Measurements from ENCODE around the gene EFNB3. TPM values are rescaled to one million over a fixed set of nuclear protein-coding genes. Genes with fewer than 3 reads are reported as not detected.

The EFNB3 gene
- total RNA-seq, 2 experiments from 2014 or later = not detected

DNA sequence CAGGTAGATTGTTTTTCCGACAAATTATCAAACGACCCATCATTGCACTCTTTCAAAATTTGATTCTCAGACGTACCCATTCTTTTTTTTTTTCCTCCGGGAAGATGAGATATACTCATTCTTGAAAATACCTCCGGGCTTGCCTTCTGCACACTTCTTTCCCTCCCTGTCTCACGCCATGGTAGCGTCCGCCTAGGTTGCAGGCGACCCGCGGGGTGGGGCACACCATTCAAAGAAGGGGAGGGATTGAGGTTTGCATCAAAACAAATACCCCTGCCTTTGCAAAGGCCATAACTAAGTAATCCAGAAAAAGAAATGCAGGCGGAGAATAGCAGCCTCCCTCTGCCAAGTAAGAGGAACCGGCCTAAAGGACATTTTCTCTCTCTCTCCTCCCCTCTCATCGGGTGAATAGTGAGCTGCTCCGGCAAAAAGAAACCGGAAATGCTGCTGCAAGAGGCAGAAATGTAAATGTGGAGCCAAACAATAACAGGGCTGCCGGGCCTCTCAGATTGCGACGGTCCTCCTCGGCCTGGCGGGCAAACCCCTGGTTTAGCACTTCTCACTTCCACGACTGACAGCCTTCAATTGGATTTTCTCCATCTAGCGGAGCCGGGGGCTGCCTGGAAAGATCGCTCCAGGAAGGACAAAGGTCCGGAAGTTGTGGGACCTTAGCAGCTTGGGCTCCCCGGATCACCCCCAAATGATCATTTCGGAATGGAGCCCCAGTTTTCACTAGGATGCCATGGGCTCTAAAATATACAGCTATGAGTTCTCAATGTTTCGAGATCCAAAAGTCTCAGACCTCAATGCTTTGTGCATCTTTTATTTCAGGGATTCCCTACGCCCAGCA is 18.6 kb upstream of the EFNB3 start:
- no peaks in the 10 kb centered on the region for H3K9me3 Mint-ChIP-seq (ENCODE audit: low read depth)
- peaks cover 34% of the 10 kb centered on the region for H3K4me1 Mint-ChIP-seq
- peaks cover 30% of the 10 kb centered on the region for H3K36me3 Mint-ChIP-seq
- H3K4me3 Mint-ChIP-seq = peak overlapping the region; percentile 96
- peak; percentile 50 for ATAC-seq
- DNase-seq = peak; percentile 89
- H3K27me3 Mint-ChIP-seq = no peaks in the 10 kb centered on the region
- H3K27ac Mint-ChIP-seq = peak overlapping the region; percentile 97
- CTCF ChIA-PET = interaction anchor here (0.7 to 6.3 kb wide), 30 partner anchors 12 to 304 kb away, joined by 3 to 81 read pairs (median 6); partner anchors contain the start of genes ATP1B2, CD68, CNTROB and DNAH2

DNA sequence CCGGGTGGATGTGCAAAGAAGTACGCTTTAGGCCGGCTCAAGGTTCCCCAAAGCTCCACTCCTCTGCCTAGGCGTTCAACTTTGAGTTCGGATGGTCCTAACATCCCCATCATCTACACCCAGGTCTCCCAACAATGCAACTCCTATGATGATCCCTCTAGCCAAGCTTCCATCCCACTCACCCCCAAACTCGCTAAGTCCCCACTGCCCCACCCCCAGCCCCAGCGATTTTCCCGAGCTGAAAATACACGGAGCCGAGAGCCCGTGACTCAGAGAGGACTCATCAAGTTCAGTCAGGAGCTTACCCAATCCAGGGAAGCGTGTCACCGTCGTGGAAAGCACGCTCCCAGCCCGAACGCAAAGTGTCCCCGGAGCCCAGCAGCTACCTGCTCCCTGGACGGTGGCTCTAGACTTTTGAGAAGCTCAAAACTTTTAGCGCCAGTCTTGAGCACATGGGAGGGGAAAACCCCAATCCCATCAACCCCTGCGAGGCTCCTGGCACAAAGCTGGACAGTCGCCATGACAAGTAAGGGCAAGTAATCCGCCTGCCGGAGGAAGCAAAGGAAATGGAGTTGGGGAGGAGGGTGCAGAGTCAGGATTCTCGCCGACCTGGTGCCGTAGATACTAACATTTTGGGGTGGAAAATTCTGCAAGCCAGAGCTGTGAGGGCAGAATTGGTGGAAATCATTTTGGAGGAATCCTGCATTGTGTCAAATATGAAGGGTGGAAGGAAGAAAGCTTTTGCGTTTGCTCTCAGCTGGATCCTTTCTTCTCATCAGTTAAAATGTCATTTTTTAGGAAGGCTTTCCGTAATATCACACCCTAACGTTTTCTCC is 17.7 kb upstream of the EFNB3 start, which contains the start of gene TP53:
TP53 (minus strand) TSS at position 419 of the 836 bp plus-strand sequence. CDS start 10,896 bp downstream, outside the sequence.
- Mint-ChIP-seq H3K27ac (peak within 1 kb of the TSS; percentile 97), H3K27me3 (no peaks in the 10 kb centered on the region), H3K4me1 (peaks cover 34% of the 10 kb centered on the region), H3K36me3 (peaks cover 30% of the 10 kb centered on the region), H3K4me3 (peak within 1 kb of the TSS; percentile 96), H3K9me3 (ENCODE audit: low read depth) (no peaks in the 10 kb centered on the region)
- CTCF ChIA-PET = interaction anchor here (0.6 to 6.3 kb wide), 61 partner anchors 8 to 385 kb away, joined by 3 to 81 read pairs (median 4); partner anchors contain the start of genes ACAP1, ATP1B2, CD68 and CNTROB
- ATAC-seq = peak; percentile 61
- DNase-seq = peak; percentile 95

- Mint-ChIP-seq H3K4me3 (peak within 1 kb of the TSS; percentile 96), H3K9me3 (ENCODE audit: low read depth) (no peaks in the 10 kb centered on the region), H3K27me3 (no peaks in the 10 kb centered on the region), H3K27ac (peak within 1 kb of the TSS; percentile 97), H3K36me3 (peaks cover 30% of the 10 kb centered on the region), H3K4me1 (peaks cover 33% of the 10 kb centered on the region)
- DNase-seq (peak; percentile 98), ATAC-seq (peak; percentile 82)
- CTCF ChIA-PET = interaction anchor here (0.6 to 6.3 kb wide), 59 partner anchors 9 to 696 kb away, joined by 3 to 81 read pairs (median 4); partner anchors contain the start of genes ACAP1, ATP1B2, CNTROB and DNAH2
Measured at GRCh38 chr17:7687908-7688807, 16.8 kb upstream of the EFNB3 start, which contains the start of gene WRAP53. TSS of gene WRAP53 (plus strand) at chr17:7688477. CDS start at chr17:7688649, 172 bp downstream.

DNA sequence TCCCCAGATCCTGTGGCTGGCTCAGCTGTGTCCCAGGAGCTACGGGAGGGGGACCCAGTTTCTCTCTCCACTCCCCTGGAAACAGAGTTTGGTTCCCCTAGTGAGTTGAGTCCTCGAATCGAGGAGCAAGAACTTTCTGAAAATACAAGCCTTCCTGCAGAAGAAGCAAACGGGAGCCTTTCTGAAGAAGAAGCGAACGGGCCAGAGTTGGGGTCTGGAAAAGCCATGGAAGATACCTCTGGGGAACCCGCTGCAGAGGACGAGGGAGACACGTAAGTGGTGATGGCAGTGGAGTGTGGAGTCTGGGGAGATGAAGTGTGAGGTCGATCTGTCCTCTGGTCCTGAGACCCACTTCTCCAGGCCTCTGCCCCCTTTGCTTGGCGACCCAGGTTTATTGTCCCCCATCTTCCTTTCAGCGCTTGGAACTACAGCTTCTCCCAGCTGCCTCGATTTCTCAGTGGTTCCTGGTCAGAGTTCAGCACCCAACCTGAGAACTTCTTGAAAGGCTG is 16.1 kb upstream of the EFNB3 start:
- Mint-ChIP-seq H3K4me1 (peaks cover 34% of the 10 kb centered on the region), H3K27ac (peak overlapping the region; percentile 97), H3K27me3 (no peaks in the 10 kb centered on the region), H3K9me3 (ENCODE audit: low read depth) (no peaks in the 10 kb centered on the region), H3K36me3 (peaks cover 31% of the 10 kb centered on the region), H3K4me3 (peak overlapping the region; percentile 96)
- CTCF ChIA-PET = interaction anchor here (0.8 to 6.3 kb wide), 25 partner anchors 14 to 333 kb away, joined by 3 to 81 read pairs (median 5); partner anchors contain the start of genes EFNB3, FXR2, MPDU1 and PLSCR3
- ATAC-seq (no peak), DNase-seq (no peak)

DNA sequence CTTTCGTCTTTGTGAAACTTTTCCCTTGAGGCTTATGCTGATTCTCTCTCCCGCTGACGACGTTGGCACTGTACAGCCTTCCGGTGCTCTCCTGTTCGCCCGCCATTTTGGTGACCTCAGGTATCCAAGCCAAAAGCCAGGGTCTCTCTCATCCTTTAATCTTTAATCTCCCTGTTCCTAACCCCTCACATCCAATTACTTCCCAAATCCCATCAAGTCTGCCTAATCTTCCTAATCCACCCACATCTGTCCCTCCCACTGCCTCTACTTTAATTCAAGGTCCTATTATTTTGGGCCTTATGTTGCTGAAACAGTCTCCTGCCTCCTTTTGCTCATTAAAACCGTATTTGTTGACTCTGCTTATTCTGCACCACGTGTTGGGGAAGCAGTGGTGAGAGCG is 9.4 kb upstream of the EFNB3 start:
- peaks cover 6% of the 10 kb centered on the region for H3K4me1 Mint-ChIP-seq
- CTCF ChIA-PET = interaction anchor here (1.2 kb wide), 1 partner anchor 9 kb away, joined by 3 read pairs; the partner anchor contains the start of gene EFNB3
- ATAC-seq = no peak
- no peaks in the 10 kb centered on the region for H3K27me3 Mint-ChIP-seq
- no peaks in the 10 kb centered on the region for H3K9me3 Mint-ChIP-seq (ENCODE audit: low read depth)
- no peak for DNase-seq
- H3K4me3 Mint-ChIP-seq = no peak overlapping the region
- H3K27ac Mint-ChIP-seq = no peak overlapping the region
- peaks cover 29% of the 10 kb centered on the region for H3K36me3 Mint-ChIP-seq

DNA sequence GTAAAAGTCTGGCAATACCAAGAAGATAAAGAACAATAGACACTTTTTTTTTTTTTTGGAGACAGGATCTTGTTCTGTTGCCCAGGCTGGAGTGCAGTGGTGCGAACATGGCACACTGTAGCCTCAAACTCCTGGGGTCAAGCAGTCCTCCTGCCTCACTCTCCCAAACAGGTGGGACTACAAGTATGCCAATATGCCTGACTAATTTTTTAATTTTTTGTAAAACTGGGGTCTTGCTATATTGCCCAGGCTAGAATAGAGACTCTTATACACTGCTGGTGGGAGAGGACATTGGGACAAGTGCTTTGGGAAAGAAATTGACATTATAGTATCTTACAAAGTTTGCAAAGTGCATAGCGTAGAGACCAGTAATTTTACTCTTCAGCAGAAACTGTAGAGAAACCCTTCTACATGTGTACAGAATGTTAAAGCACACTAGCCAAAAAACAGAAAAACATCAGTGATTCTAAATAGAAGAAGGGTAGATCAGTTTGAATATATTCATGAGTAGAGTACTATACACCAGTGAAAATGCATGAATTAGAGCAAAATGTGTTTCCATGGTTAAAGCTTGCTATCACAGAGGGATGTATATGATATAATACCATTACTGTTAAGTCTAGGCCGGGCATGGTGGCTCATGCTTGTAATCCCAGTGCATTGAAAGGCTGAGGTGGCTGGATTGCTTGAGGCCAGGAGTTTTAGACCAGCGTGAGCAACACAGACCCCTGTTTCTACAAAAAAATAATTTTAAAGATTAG is 7.0 kb upstream of the EFNB3 start:
- Mint-ChIP-seq H3K9me3 (ENCODE audit: low read depth) (no peaks in the 10 kb centered on the region), H3K27me3 (no peaks in the 10 kb centered on the region), H3K4me3 (no peak overlapping the region), H3K4me1 (peaks cover 4% of the 10 kb centered on the region), H3K27ac (no peak overlapping the region), H3K36me3 (peaks cover 31% of the 10 kb centered on the region)
- CTCF ChIA-PET = no interaction called here
- ATAC-seq (no peak), DNase-seq (no peak)

DNA sequence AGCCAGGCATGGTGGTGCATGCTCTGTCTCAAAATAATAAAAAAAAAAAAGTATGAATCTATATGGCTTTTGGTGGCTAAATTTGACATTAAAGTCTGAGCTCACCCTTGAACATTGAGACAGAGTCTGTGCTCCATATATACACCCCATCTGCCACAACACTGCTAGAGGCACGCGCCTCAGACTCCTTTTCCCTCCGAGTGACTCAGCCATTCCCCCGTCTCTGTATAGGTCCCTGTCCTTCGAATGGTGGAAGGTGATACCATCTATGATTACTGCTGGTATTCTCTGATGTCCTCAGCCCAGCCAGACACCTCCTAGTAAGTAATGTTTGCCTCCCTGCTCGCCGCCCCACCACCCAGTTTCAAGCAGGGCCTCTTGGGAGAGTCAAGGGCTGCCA is 4.5 kb upstream of the EFNB3 start:
- no peak overlapping the region for H3K27ac Mint-ChIP-seq
- H3K9me3 Mint-ChIP-seq (ENCODE audit: low read depth) = no peaks in the 10 kb centered on the region
- CTCF ChIA-PET = no interaction called here
- no peak for ATAC-seq
- DNase-seq = no peak
- H3K4me3 Mint-ChIP-seq = no peak overlapping the region
- H3K36me3 Mint-ChIP-seq = peaks cover 21% of the 10 kb centered on the region
- H3K4me1 Mint-ChIP-seq = peaks cover 6% of the 10 kb centered on the region
- peaks cover 16% of the 10 kb centered on the region for H3K27me3 Mint-ChIP-seq

DNA sequence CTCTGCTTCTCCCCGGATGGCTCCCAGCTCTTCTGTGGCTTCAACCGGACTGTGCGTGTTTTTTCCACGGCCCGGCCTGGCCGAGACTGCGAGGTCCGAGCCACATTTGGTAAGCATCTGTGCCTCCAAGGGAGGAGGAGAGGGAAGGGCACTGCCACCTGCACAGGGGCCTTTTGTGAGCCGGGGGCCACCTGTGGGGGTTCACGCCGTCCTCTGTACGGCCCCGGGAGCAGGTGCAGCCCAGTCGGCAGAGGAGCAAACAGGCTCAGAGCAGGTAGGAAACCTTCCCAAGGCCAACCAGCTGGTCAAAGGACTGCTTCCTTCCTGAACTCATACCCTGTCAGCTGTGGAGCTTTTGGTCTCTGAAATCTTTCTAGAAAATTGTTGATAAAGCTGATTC is 3.3 kb upstream of the EFNB3 start:
- no peak overlapping the region for H3K27ac Mint-ChIP-seq
- CTCF ChIA-PET = no interaction called here
- peaks cover 13% of the 10 kb centered on the region for H3K36me3 Mint-ChIP-seq
- H3K4me3 Mint-ChIP-seq = no peak overlapping the region
- peaks cover 10% of the 10 kb centered on the region for H3K4me1 Mint-ChIP-seq
- no peaks in the 10 kb centered on the region for H3K9me3 Mint-ChIP-seq (ENCODE audit: low read depth)
- ATAC-seq (no peak), DNase-seq (no peak)
- peaks cover 28% of the 10 kb centered on the region for H3K27me3 Mint-ChIP-seq

DNA sequence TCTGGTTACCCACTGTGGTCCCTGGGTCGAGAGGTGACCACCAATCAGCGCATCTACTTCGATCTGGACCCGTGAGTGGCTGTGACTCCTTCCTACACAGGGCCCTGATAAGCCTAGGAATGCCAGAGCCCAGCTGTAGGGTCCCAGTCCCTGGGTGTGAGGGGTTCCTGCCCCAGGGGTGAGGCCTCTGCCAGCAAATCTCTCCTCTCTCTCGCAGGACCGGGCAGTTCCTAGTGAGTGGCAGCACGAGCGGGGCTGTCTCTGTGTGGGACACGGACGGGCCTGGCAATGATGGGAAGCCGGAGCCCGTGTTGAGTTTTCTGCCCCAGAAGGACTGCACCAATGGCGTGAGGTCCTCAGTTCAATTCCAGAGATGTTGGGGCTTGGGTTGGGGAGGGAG is 2.2 kb upstream of the EFNB3 start:
- Mint-ChIP-seq H3K36me3 (peaks cover 11% of the 10 kb centered on the region), H3K4me3 (no peak overlapping the region), H3K9me3 (ENCODE audit: low read depth) (no peaks in the 10 kb centered on the region), H3K4me1 (peaks cover 10% of the 10 kb centered on the region), H3K27ac (no peak overlapping the region), H3K27me3 (peaks cover 38% of the 10 kb centered on the region)
- no peak for DNase-seq
- no peak for ATAC-seq
- CTCF ChIA-PET = no interaction called here

DNA sequence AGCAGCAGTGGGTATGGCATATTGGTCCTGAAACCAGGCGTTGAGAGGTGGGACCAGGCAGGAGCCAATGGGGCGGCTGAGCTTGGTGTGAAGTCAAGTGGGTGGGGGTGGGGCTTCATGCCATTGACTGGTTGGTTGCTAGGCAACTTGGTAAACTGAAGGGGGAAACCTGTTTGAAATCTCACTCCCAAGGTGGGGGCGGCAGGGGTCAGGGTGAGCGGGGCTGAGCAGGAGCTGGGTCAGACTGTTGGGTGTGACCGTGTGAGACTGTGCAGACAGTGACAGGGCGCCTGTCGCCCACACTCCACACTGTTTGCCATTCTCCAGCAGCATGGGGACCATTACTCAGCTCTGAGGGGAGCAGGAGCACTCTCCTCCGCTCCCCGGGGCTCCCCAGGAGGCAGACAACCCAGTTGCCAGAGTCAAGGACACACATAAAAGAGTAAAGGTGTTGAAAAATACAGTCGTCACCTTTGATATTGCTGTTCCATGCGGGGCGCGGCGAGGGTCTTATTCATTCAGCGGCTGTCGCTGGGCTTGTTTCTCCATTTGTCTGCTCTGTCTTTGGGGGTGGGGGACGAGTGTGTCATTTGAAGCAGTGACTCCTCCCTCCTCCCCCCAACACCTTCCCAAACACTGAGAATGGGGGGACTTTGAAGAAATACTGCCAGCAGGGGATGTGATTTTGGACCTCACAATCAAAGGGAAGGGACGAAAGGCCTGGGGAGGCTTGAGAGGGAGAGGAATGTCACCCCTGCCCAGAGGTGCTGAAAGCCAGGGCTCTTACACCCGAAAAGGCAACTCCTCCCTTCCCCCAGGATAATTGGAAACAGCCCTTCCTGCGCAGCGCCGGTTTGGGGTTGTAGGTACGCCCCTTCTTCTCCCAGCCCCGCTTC is 1.2 kb upstream of the EFNB3 start:
- no peak overlapping the region for H3K4me3 Mint-ChIP-seq
- peaks cover 42% of the 10 kb centered on the region for H3K27me3 Mint-ChIP-seq
- peaks cover 8% of the 10 kb centered on the region for H3K36me3 Mint-ChIP-seq
- CTCF ChIA-PET = interaction anchor here (0.6 to 2.3 kb wide), 4 partner anchors 14 to 211 kb away, joined by 3 to 10 read pairs (median 3); partner anchors contain the start of genes TP53 and WRAP53
- H3K27ac Mint-ChIP-seq = no peak overlapping the region
- no peak for DNase-seq
- no peak for ATAC-seq
- H3K4me1 Mint-ChIP-seq = peaks cover 10% of the 10 kb centered on the region
- no peaks in the 10 kb centered on the region for H3K9me3 Mint-ChIP-seq (ENCODE audit: low read depth)
